Activated T-cell treated with anti-CD3 and anti-CD28 coated beads for 24 hours (primary cell): ENCODE measurements around the gene ADAM22.

Experiments
- DNase-seq: peaks from one replicate; pipeline ENCODE4 v3.0.0-alpha.2; 2020; ENCODE audit warnings: low read depth

ADAM22 gene

GRCh38 chr7:88041583-88041982 is 107.5 kb downstream of the ADAM22 start:
- no peak for DNase-seq

DNA sequence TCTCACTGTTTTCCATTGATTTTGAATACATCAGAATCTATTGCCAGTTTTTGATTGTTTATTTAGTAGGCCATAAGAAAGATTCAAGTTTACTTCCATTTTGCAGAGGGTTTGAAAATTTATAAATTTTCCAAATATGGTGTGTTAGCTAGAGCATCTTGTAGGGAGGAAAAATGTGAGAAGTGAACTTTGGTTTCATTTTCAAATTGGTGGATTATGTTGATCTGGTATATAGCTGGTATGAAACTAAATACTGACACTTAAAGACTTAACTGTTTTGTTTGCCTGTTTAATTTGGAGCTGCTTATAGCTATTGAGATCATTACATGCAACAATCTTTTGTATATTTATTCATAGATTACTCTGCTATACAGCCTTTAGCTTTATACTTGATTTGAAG is 108.1 kb downstream of the ADAM22 start:
- DNase-seq, result no peak

GRCh38 chr7:88042803-88043202 is 108.8 kb downstream of the ADAM22 start:
- no peak for DNase-seq

DNA sequence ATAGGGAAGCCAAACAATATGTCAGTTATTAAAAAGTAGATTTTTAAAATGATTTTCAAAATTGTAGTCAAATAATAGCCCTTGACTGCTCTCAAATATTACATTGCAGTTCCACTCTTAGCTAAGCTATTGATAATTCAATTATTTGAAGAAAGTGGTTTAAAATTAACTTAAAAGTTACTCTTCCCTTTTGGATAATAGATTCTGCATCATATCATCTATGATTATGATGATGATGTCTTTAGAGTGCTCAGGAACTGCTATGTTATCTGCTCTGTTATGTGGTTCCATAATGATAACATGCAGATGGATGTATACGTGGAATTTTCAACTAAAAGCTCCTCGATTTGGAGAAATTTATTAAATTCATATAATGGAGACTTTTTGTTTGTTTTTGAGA is 110.0 kb downstream of the ADAM22 start:
- DNase-seq, result no peak

GRCh38 chr7:88046839-88047573 is 113.0 kb downstream of the ADAM22 start:
- DNase-seq, result no peak

DNA sequence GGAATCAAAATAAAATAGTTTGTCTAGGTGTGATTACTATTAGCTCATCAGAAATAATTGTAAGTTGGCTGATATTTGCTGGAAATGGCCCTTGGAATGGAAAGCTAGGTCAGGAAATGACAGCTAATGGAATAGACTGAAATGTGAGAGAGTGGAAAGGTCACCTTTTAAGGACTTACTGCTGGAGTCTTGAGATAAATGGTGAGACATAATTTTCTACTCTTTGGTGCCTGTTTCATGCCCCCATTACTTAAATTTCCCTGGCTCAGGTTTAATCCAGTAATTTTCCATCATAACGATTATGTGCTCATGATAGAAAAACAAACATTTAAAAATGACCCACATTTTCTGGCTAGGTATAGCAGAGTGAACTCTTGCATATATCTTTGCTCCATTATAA is 123.6 kb downstream of the ADAM22 start:
- no peak for DNase-seq

- DNase-seq, result no peak
Observed at GRCh38 chr7:88062238-88062637, 128.2 kb downstream of the ADAM22 start.

- DNase-seq, result no peak
Observed at GRCh38 chr7:88069093-88069492, 135.0 kb downstream of the ADAM22 start.

DNA sequence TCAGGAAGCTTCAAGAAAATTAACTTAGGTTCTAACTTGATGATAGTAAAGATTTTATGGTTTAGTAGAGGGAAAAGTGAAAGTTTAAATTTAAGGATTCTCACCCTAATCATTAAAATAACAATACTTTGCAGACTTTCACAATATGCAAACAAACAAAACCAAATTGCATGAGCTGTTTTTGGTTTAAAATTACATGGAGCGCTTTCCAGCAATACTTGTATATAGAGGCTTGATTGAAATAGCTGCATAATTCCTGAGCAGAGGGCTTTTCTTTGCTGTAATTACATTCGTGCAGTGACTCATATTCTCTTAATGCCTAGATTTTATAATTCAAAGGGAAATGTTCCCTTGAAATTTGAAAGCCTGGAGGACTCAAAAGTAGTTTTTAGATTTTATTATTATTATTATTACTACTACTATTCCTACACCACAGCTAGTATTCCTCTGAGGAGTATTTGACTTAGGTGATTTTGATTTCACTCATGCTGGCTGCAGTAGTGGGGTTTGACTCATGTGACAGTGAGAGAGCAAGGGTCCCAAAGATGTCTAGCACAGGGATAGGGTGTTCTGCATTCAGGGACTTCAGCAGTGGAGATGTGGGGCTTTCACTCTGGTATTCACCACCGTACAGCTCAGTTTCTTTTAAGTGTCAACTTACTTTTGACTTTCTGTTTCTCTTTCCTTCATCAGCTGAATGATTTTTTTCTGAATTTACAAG is 138.1 kb downstream of the ADAM22 start:
- no peak for DNase-seq

- no peak for DNase-seq
Observed at GRCh38 chr7:88072715-88073055, 138.6 kb downstream of the ADAM22 start.

DNA sequence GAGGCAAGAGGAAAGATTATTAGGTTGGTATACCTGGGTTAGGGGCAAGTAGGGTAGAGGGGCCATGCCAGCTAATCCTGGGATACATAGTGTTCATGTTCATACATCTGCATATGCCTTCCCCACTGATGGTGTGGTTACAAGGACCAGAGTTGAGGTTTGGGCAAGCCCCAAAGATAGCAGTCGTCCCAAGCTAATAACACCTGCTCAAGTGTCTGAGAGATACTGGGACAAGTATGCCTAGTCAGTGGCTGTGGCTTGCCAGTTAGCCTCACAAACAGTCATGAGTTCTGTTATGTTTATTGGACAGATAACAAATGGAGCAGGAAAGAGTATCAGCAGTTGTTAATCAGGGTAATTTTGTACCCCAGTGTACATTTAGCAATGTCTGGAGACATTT is 139.6 kb downstream of the ADAM22 start:
- no peak for DNase-seq

- no peak for DNase-seq
Observed at GRCh38 chr7:88075216-88075615, 141.2 kb downstream of the ADAM22 start.

GRCh38 chr7:88083883-88084282 is 149.8 kb downstream of the ADAM22 start:
- DNase-seq, result no peak

DNA sequence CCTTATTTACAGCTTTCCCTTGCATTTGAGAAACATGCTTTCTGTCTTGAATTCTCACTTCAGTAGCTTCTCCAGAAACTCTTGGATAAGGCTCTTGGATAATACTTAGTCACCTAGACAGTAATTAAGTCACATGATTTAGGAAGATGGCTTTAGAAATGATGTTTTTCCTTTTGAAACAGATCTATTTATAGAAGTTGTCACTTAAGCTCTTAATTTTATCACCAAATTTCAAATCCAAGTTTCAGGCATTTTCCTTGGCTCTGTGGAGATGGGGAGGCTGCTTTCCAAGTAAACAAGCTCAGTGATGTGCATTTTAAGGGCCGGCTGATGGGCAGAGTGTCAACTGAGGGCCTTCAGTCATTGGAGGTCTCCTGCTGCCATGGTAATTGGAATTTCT is 155.5 kb downstream of the ADAM22 start:
- no peak for DNase-seq

GRCh38 chr7:88090240-88090639 is 156.2 kb downstream of the ADAM22 start:
- no peak for DNase-seq

DNA sequence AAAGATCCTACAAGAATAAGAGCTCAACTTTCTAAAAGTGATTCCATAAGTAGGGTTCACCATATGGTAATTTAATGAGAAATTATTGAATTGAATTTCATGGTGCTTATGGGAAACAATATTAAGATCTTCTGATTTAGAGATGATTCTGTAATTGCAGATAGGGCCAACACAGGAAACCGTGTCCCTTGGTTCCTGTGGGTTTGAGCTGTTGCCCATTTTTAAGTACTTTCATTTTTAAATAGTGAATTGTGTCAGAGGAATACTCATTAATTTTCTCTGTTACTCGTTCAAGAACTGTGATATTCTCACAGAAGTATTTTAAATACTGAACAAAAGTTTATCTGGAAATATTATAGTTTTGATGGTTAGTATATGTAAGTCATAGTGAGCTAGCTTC is 156.6 kb downstream of the ADAM22 start:
- no peak for DNase-seq

GRCh38 chr7:88091988-88092675 is 158.1 kb downstream of the ADAM22 start:
- no peak for DNase-seq

GRCh38 chr7:88092676-88092999 is 158.6 kb downstream of the ADAM22 start:
- no peak for DNase-seq

DNA sequence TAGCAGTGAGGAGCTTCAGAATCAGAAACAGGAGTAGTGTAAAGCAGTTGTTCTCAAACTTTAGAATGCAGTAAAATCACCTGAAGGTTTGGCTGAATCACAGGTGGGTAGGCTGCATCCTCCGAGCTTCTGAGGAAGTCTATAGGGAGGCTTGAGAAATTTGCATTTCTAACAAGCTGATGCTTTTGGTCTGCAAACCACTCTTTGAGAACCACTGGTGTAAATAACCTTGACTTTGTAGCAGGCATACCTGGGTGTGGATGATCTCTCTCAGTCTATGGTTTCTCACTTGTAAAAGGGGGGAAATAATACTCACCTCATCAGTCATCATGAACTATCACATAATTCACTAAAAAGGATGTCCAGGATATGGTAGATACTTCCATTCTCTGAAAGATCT is 167.7 kb downstream of the ADAM22 start:
- DNase-seq, result no peak

GRCh38 chr7:88102675-88103074 is 168.6 kb downstream of the ADAM22 start:
- DNase-seq, result no peak

DNA sequence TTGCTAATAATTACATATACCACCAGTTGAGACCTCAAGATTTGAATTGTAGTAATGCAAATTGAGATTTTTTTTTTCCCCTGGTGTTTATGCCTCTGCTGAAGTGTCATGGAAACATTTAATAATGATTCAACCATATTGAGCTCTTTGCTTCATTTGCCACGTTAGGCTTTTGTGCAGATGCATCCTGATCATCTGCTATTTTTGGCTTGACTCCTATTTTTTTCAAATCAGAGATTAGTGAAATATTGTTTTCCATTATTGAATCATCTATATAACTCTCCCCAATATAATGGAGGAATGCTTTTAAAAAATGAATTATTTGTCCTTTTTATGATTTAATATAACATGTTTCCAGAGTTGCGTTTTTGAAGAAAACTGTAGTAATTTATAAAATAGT is 170.7 kb downstream of the ADAM22 start:
- DNase-seq, result no peak

DNA sequence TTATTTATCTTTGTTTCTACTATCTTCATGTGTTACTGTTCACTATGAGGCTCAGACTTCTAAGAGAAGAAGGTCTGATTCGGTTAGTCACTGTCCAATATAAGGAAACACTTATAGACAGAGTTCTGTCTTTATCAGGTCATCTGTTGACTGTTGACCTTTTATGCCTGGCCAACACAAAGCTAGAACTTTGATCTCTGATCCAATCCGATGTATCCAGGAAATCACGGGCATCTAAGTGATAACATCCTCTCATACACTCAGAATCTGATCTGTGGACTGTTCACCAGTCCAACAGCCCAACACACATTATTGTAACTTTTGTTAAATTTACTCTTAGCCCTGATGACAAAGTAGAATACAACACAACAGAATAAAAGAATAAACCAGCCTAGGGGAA is 171.2 kb downstream of the ADAM22 start:
- no peak for DNase-seq

DNA sequence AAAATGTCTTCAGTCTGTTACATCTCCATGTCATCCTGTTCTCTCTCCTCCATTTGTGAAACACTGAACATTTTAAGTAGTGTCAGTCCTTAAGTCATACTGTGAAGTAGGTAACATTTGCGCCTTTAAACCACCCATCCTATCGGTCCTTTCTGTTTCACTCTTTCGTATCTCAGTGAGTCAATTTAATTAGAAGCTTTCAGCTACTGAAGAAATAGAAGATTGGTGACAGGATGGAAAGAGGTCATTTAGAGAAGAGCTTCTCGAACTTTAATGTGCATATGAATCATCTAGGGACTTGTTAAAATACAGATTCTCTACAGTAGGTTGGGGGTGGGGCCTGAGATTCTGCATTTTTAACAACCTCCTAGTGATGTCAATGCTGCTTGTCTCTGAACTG is 172.4 kb downstream of the ADAM22 start:
- DNase-seq, result no peak

- DNase-seq, result no peak
Observed at GRCh38 chr7:88109612-88110011, 175.6 kb downstream of the ADAM22 start.
